Activated CD8-positive, alpha-beta memory T cell treated with anti-CD3 and anti-CD28 coated beads for 24 hours (primary cell): Measurements from ENCODE around the gene TMEM240.
"Not testable (repeated sequence)": the region's sequence is repeated elsewhere in the genome, so short reads cannot be mapped to it uniquely, and the experiment has no call there.

ENCODE experiments used
- DNase-seq: peaks from one replicate; pipeline ENCODE4 v3.0.0-alpha.2; 2020

TMEM240 gene

GRCh38 chr1:1540090-1540817, at the start of gene TMEM240:
TSS of gene TMEM240 (minus strand) at chr1:1540624. CDS start at chr1:1540346, 278 bp downstream.
- peak; percentile 78 for DNase-seq

- DNase-seq: no peak
Observed at GRCh38 chr1:1583347-1584010, 43.1 kb upstream of the TMEM240 start.

GRCh38 chr1:1582585-1583346, 42.3 kb upstream of the TMEM240 start:
- DNase-seq: no peak

- no peak for DNase-seq
Observed at GRCh38 chr1:1578371-1578940, 38.0 kb upstream of the TMEM240 start.

GRCh38 chr1:1577367-1578011, 37.1 kb upstream of the TMEM240 start:
- DNase-seq: no peak

- peak; percentile 95 for DNase-seq
Observed at GRCh38 chr1:1574721-1575537, 34.5 kb upstream of the TMEM240 start, which contains the start of gene SSU72. TSS of gene SSU72 (minus strand) at chr1:1574863. CDS start at chr1:1574557, 306 bp downstream.

- no peak for DNase-seq
Observed at GRCh38 chr1:1573843-1574720, 33.7 kb upstream of the TMEM240 start.

- no peak for DNase-seq
Observed at GRCh38 chr1:1569341-1569740, 28.9 kb upstream of the TMEM240 start.

GRCh38 chr1:1567891-1568291, 27.5 kb upstream of the TMEM240 start:
- no peak for DNase-seq

- no peak for DNase-seq
Observed at GRCh38 chr1:1567152-1567875, 26.9 kb upstream of the TMEM240 start.

- DNase-seq: no peak
Observed at GRCh38 chr1:1565340-1565739, 24.9 kb upstream of the TMEM240 start.

GRCh38 chr1:1564268-1564667, 23.8 kb upstream of the TMEM240 start:
- DNase-seq: no peak

GRCh38 chr1:1563688-1564087, 23.3 kb upstream of the TMEM240 start:
- no peak for DNase-seq

GRCh38 chr1:1562556-1563195, 22.3 kb upstream of the TMEM240 start:
- no peak for DNase-seq

- no peak for DNase-seq
Observed at GRCh38 chr1:1561801-1562470, 21.5 kb upstream of the TMEM240 start.

GRCh38 chr1:1560178-1560577, 19.8 kb upstream of the TMEM240 start:
- DNase-seq: no peak

GRCh38 chr1:1559066-1559465, 18.6 kb upstream of the TMEM240 start:
- DNase-seq: no peak

GRCh38 chr1:1558591-1558990, 18.2 kb upstream of the TMEM240 start:
- DNase-seq: no peak

- not testable (repeated sequence) for DNase-seq
Observed at GRCh38 chr1:1557688-1558087, 17.3 kb upstream of the TMEM240 start.
